Right renal pelvis (tissue), 4 donors: ENCODE measurements around the gene ROBO4. TPM values are rescaled to one million over a fixed set of nuclear protein-coding genes. Genes with fewer than 3 reads are reported as not detected.
A peak's percentile ranks its signal among the peaks of the same experiment; 100 is the strongest.

Experiments used
- DNase-seq, 4 donors: peaks; one replicate each; pipeline ENCODE4 v3.0.0-alpha.2; 2013; ENCODE audit warnings: low read depth in 4 of 4, low spot score in 3 of 4, missing footprints in 1 of 4
- polyA plus RNA-seq, 4 donors: library from polyadenylated mRNA; unstranded; fragments of 120-200 nt; gene quantifications; one replicate each; pipeline ENCODE4 v1.2.1, GENCODE V29; 2013; ENCODE audit not compliant: insufficient read length in 4 of 4

ROBO4 gene
- polyA plus RNA-seq, 4 donors: 18.3 to 23.1 (median 20.7) TPM

DNA sequence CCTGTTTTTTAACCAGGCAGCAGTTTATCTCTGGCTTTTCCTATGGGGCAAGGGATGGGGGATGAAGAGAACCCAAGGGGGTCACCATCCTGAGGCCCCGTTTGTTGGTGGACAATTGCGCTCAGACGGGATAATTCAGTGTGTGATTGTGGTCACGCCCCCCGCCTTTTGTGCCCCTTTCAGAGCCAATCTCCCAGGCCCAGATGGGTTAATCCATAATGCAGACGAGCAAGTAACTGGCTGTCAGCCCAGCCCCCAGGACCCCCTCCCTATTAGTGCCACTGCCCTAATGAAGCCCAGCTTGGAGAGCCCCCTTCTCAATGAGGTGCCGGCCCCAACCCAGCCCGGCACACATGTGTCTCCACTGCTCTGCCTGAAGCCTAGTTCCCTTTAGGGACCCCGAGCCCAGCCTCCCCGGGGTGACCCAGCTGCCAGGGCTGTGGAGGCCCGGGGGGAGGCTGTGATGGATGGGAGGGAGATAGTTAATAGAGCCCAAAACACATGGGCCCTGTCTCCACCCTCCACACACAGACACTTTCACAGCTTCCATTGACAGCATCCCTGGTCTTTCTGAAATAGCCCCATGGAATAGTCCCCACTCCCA is 51.5 kb downstream of the ROBO4 start:
- no peak for DNase-seq

DNA sequence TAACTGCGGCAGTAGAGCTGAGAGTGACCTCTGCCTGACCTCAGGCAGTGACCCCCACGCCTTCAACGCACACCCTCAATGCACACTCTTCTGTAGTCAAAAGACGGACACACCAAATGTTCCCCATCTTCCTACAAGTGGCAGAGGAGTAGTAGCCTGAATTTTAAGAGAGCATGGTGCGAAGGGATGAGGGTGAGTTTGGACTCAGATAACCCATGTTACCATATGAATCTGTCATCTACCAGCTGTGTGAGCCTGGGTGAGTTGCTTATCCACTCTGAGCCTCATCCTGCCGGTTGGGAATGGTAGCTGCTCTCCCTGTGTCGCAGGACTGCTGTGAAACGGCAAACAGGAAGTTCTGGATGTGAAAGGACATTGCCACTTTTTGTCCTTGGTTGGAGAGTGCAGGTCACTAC is 53.0 kb downstream of the ROBO4 start:
- DNase-seq: no peak

DNA sequence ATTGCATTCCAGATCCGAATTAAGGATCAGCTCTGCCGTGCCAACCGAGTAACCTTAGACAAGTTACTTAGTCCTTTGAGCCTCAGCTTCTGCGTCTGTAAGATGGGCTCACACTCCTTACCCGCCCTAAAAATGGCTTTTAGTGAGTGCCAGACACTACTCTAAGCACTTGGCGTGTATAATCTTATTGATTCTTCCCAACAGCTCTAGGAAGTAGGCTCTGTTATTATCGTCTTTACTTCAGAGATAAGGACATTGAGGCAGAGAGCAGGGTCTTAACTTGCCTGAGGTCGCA is 54.1 kb downstream of the ROBO4 start:
- no peak for DNase-seq

DNA sequence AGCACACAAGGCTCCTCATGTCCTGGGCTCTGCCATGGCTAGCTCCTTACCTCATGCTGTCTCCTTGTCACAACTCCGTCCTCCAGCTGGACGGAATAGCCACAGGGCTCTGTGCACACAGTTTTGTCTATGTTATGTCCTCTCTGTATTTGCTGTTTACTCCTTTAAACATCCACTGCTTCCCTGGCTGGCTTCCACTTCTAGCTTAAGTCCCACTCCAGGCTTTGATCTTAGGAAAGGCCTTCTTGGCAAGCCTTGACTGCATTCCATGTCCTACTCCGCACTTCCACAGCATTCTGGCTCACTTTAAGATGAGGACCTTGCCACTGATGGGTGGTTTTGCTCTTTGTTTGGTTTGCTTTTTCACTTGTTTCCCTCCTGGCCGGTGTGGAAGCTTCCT is 55.4 kb downstream of the ROBO4 start:
- DNase-seq: no peak

DNA sequence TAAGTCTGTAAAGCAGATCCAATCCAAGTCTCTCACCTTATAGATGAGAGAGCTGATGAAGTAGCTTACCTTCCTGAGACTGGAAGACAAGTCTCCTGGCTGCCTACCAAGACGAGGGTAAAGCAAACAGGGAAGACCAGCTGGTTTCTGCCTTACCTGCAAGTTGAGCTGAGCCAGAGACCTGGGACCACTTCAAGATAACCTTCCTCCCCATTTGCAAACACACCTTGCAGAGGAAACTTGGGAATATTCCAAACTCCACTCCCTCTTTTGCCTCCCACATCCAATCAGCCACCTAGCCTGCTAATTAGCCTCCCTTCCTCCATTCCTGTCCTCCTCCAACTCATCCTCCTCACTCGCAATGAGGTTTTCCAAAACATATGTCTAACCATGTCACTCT is 55.8 kb downstream of the ROBO4 start:
- DNase-seq: no peak

DNA sequence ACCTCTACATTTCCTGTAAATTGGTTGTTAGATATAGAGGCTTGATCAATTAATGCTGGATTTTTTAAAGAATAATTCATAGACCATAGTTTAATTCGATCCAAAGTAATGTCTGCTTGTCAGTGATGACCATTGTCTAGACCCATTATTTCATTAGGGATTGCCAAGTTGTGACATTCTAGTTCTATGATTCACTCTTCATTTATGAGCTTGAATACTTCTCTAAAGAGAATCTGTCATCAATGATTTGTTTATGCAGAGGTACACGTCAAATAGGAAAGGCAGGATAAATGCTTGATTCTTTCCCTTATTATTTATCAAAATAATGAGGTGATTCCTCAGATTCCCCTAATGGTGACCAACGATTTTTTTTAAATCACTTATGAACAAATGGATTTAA is 56.5 kb downstream of the ROBO4 start:
- DNase-seq: no peak

DNA sequence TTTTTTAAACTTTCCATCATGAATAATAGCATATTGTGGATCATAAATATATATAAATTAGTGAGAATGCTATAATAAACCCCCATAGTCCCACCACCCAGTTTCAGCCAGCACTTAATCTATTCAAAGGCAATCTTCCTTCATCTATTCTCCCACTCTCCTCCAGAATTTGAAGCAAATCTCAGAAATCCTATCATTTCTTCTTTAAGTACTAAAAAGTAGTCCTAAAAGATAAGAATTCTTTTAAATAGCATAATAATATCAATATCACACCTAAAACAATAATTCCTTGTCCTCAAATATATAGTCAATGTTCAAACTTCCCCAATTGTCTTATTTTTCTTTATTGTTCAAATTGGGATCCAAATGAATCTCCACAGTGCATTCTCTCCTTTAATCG is 57.0 kb downstream of the ROBO4 start:
- DNase-seq: no peak

DNA sequence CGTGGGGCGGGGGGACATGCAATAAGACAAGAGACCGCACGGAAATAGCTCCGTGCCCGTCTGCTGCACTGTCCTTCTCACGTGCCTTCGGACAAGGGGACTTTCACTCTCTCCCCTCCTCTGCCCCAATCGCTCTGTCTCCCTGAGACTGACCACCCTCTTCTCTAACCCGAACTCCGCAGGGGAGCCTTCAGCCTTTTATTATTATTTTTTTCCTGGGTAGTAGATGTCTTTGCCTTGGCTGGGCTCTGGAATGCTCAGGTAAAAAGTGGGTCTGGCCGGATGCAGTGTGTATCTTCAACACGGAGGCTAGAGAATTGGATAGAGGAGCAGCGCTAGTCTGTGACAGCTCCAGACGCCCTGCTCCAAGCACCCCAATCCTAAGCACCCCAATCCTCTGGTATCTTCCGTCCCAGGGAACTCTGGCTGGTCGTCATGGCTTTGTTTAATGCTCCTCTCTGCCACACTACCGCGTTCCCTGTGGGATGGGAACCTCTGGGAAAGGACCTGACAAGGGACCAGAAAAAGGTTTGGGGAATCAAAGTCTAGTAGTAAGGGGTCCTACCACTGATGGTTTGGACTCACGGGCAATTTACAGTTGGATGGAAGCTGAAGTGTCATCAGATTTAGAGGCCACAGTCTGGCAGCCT is 57.6 kb downstream of the ROBO4 start:
- no peak for DNase-seq

DNA sequence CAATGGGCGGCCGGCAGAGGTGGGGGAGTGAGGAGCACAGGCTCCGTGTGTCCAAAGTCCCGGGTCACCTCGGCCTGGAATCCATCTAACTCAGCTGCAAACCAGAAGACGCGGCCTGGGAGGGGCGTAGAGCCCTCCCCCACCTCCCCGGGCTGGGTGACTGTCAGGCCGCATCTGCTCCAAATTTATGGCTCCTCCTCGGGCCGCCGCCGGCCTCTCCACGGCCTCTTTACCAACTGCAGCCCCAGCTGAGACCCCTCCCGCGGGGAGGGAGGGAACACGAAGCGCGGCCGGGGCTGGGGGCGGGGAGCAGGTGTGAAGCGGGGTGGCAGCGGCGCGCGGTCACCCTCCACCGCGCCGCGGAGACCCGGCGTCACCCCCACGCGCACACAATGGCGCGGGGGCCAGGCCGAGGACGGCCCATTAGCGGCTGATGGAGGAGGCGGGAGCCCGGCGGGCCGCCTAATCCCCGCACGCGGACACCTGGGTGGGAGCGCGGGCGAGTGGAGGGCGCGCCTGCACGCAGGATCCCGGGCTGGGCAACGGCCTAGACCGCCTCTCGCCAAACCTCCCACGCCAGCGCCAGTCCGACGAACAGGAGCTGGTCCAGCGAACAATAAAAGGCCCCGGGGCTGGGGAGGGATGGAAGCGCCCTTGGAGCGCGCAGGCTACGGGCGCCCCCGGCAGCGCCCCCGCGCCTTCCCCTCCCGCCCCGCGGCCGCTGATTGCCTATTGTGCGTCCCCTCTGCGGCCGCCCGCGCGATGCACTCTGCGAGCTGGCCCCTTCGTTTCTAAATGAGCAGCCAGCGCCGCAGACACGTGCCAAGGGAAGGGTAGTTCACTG is 58.3 kb downstream of the ROBO4 start:
- DNase-seq: no peak

DNA sequence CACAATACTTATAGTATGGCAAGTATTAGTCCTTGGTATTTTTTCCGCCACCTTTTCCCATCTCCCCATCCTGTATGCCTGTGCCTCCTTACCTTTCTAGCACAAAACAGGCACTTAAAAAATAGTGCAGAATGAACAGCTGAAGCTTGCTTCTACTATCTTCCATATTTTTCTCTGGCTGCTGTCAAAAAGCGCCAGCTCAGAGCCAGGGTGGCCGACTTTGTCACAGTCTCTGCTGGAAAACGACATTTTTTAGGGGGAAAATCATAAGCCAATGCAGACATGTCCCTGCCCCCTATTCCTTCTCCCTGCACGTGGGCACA is 58.9 kb downstream of the ROBO4 start:
- DNase-seq: no peak

DNA sequence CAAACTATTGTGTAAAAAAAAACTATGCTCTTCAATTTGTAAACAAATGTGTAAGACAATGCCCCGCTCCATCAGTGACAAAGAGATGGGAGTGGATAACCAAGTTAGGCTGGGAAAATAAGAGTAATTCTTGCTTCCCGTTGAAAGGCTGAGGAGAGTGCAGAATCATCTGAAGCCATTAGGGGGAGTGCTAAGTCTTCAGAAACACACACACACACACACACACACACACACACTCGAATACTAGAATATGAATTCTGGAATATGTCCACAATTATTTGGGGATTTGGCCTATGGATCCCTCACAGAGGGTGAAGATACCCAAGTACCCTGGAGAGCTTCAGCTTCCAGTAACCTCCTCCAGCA is 60.2 kb downstream of the ROBO4 start:
- DNase-seq: peak in 2 of 4 donors; percentile 48 to 63

DNA sequence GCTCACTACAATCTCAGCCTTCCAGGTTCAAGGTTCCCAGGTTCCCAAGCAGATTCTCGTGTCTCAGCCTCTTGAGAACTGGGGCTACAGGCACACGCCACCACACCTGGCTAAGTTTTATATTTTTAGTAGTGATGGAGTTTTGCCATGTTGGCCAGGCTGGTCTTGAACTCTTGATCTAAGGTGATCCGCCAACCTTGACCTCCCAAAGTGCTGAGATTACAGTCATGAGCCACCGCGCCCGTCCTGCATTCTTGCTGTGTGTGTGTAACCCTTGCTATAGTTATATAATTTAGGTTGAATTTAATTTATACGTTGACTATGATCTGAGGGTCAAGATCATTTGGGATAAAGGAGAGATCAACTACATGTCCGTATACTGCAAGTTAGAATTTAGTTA is 61.7 kb downstream of the ROBO4 start:
- no peak for DNase-seq

DNA sequence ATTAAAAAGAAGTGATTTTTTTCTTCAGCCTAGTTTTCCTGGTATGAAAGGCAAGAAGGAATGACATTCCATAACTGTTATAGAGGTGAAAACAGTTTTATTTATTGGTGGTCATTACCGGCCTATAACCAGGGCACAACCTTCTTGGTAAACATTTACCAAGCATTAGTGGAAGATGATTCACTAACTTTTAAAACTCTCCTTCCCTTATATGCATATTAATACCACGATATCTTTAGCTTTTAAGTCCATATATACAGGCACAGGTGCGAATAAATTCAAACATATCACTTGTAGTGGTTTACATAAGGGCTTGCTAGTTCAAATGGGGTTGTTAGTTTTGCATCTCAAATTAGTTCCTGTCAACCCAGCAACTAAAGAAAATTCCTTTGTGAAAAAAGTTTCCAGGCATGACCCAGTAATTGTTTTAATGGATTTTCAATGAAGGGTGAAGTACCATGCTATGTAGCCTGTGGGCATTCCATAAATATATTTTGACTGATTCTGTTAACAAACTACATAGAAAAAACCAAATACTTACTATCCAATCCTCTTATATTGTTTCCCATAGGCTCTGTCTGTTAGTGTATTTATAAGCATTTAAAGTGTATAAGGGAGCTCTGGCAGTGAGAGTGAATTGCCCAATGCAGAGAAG is 63.0 kb downstream of the ROBO4 start:
- no peak for DNase-seq

Other genes starting within 250 kb of the ROBO4 start
- 10 to 100 TPM; 32.1 to 36.4 (median 35.9) TPM for gene SIAE, start 224.1 kb downstream of the ROBO4 start, polyA plus RNA-seq
- gene SPA17, start 224.0 kb downstream of the ROBO4 start, polyA plus RNA-seq: 10 to 100 TPM; 19.4 to 22.7 (median 20.2) TPM
- 10 to 100 TPM; 15.7 to 29.3 (median 22.8) TPM for gene NRGN, start 157.9 kb downstream of the ROBO4 start, polyA plus RNA-seq
- 10 to 100 TPM in 2 of 4 donors, 1 to 10 TPM in 2; 5.2 to 17.1 (median 11.2) TPM for gene VSIG2, start 145.6 kb downstream of the ROBO4 start, polyA plus RNA-seq
- gene ESAM, start 135.6 kb downstream of the ROBO4 start, polyA plus RNA-seq: 10 to 100 TPM; 74.9 to 87.0 (median 81.8) TPM
- gene MSANTD2, start 97.5 kb downstream of the ROBO4 start, polyA plus RNA-seq: 10 to 100 TPM; 25.4 to 39.9 (median 27.5) TPM
- gene ROBO3, start 32.4 kb downstream of the ROBO4 start, polyA plus RNA-seq: 10 to 100 TPM; 22.7 to 29.2 (median 24.9) TPM
- 1 to 10 TPM; 1.1 to 1.3 (median 1.3) TPM for gene HEPN1, start 21.4 kb upstream of the ROBO4 start, polyA plus RNA-seq
- 1 to 10 TPM; 1.9 to 3.2 (median 2.1) TPM for gene HEPACAM, start 38.2 kb upstream of the ROBO4 start, polyA plus RNA-seq
- 1 to 10 TPM; 3.3 to 4.0 (median 3.7) TPM for gene CCDC15, start 56.3 kb upstream of the ROBO4 start, polyA plus RNA-seq
- 1 to 10 TPM; 1.6 to 2.3 (median 1.8) TPM for gene SLC37A2, start 165.4 kb upstream of the ROBO4 start, polyA plus RNA-seq
- gene TMEM218, start 213.8 kb upstream of the ROBO4 start, polyA plus RNA-seq: 10 to 100 TPM; 49.1 to 57.3 (median 51.5) TPM